Urinary bladder (tissue), 4 donors: ENCODE data around the gene ZNF200. TPM values are rescaled to one million over a fixed set of nuclear protein-coding genes. Genes with fewer than 3 reads are reported as not detected.

Source experiments
- DNase-seq: peaks from one replicate; pipeline ENCODE4 v3.0.0-alpha.2; 2015; ENCODE audit errors: extremely low spot score
- H3K27ac ChIP-seq: one replicate; pipeline ENCODE4 v1.5.1; 2013; ENCODE audit warnings: low read depth, mild to moderate bottlenecking, moderate library complexity
- H3K36me3 ChIP-seq: one replicate; pipeline ENCODE4 v1.6.1; 2013; ENCODE audit warnings: mild to moderate bottlenecking, moderate library complexity; ENCODE audit not compliant: insufficient read depth
- H3K4me1 ChIP-seq: one replicate; pipeline ENCODE4 v1.6.1; 2013; ENCODE audit warnings: mild to moderate bottlenecking, moderate library complexity; ENCODE audit not compliant: insufficient read depth
- H3K4me3 ChIP-seq: one replicate; pipeline ENCODE4 v1.5.1; 2013; ENCODE audit warnings: low read depth, low read length
- WGBS: extraction: QIAGEN DNeasy Blood & Tissue Kit; methylation state at CpG from one replicate; pipeline ENCODE4 v1.1.7; 2013; 5-methylcytosine and 5-hydroxymethylcytosine counted together
- polyA plus RNA-seq: library from polyadenylated mRNA; stranded (reverse); fragments of 200-250 nt; gene quantifications from one replicate; pipeline ENCODE4 v1.2.3, GENCODE V29; 2013
- total RNA-seq: library from RNA; depleted of rRNA; stranded (reverse); fragments of >200 nt; gene quantifications from one replicate; pipeline ENCODE4 v1.2.3, GENCODE V29; 2014
- donor health status: healthy with polysubstance abuse.
- donor health status: healthy.

Gene ZNF200
- total and polyA plus RNA-seq, 2 donors, result 5.2 to 15.2 TPM

GRCh38 chr16:3243882-3244281, 8.9 kb upstream of the ZNF200 start:
- Histone ChIP-seq H3K4me1 (no peaks in the 10 kb centered on the region), H3K27ac (no peak overlapping the region), H3K4me3 (no peak overlapping the region), H3K36me3 (no peaks in the 10 kb centered on the region)
- no peak for DNase-seq
- 76% methylated on average over 6 of the region's 6 CpGs for WGBS

GRCh38 chr16:3242709-3243108, 7.8 kb upstream of the ZNF200 start:
- Histone ChIP-seq H3K27ac (no peak overlapping the region), H3K4me1 (no peaks in the 10 kb centered on the region), H3K4me3 (no peak overlapping the region), H3K36me3 (no peaks in the 10 kb centered on the region)
- no peak for DNase-seq
- WGBS, result 82% methylated on average over 11 of the region's 11 CpGs

GRCh38 chr16:3241761-3242160, 6.8 kb upstream of the ZNF200 start:
- no peaks in the 10 kb centered on the region for H3K36me3 ChIP-seq
- H3K27ac ChIP-seq, result no peak overlapping the region
- no peak overlapping the region for H3K4me3 ChIP-seq
- 75% methylated on average over 5 of the region's 5 CpGs for WGBS
- no peaks in the 10 kb centered on the region for H3K4me1 ChIP-seq
- no peak for DNase-seq

GRCh38 chr16:3235856-3236669, 1.1 kb upstream of the ZNF200 start:
- WGBS, result 83% methylated on average over 28 of the region's 29 CpGs
- Histone ChIP-seq H3K36me3 (peaks cover 7% of the 10 kb centered on the region), H3K4me1 (peaks cover 3% of the 10 kb centered on the region), H3K4me3 (no peak overlapping the region), H3K27ac (no peak overlapping the region)
- DNase-seq, result no peak

- H3K36me3 ChIP-seq, result peaks cover 9% of the 10 kb centered on the region
- H3K4me1 ChIP-seq, result peaks cover 3% of the 10 kb centered on the region
- H3K4me3 ChIP-seq, result peak overlapping the region; percentile 66
- WGBS, result 2% methylated on average over 18 of the region's 18 CpGs
- peak overlapping the region; percentile 95 for H3K27ac ChIP-seq
- DNase-seq, result no peak
Observed at GRCh38 chr16:3234543-3234856, 458 bp downstream of the ZNF200 start.

- no peak overlapping the region for H3K27ac ChIP-seq
- no peak overlapping the region for H3K4me3 ChIP-seq
- no peaks in the 10 kb centered on the region for H3K4me1 ChIP-seq
- DNase-seq, result no peak
- WGBS, result 97% methylated on average over 10 of the region's 10 CpGs
- H3K36me3 ChIP-seq, result peaks cover 15% of the 10 kb centered on the region
Observed at GRCh38 chr16:3223913-3224515, 10.9 kb downstream of the ZNF200 start.

- Histone ChIP-seq H3K4me3 (no peak overlapping the region), H3K27ac (no peak overlapping the region), H3K36me3 (peaks cover 10% of the 10 kb centered on the region), H3K4me1 (no peaks in the 10 kb centered on the region)
- no peak for DNase-seq
- 93% methylated on average over 10 of the region's 10 CpGs for WGBS
Observed at GRCh38 chr16:3220839-3221238, 14.1 kb downstream of the ZNF200 start.

GRCh38 chr16:3216263-3216640, 18.7 kb downstream of the ZNF200 start:
- no peak overlapping the region for H3K4me3 ChIP-seq
- DNase-seq, result no peak
- no peaks in the 10 kb centered on the region for H3K36me3 ChIP-seq
- H3K27ac ChIP-seq, result no peak overlapping the region
- 48% methylated on average over 3 of the region's 3 CpGs for WGBS
- H3K4me1 ChIP-seq, result no peaks in the 10 kb centered on the region

- no peak overlapping the region for H3K27ac ChIP-seq
- no peak overlapping the region for H3K4me3 ChIP-seq
- no peaks in the 10 kb centered on the region for H3K4me1 ChIP-seq
- DNase-seq, result no peak
- H3K36me3 ChIP-seq, result no peaks in the 10 kb centered on the region
- 78% methylated on average over 11 of the region's 11 CpGs for WGBS
Observed at GRCh38 chr16:3215601-3216262, 19.2 kb downstream of the ZNF200 start.

GRCh38 chr16:3214904-3215600, 19.9 kb downstream of the ZNF200 start:
- Histone ChIP-seq H3K4me3 (no peak overlapping the region), H3K27ac (no peak overlapping the region), H3K36me3 (no peaks in the 10 kb centered on the region), H3K4me1 (no peaks in the 10 kb centered on the region)
- DNase-seq, result no peak
- 40% methylated on average over 7 of the region's 7 CpGs for WGBS

GRCh38 chr16:3212567-3212966, 22.4 kb downstream of the ZNF200 start:
- H3K36me3 ChIP-seq, result no peaks in the 10 kb centered on the region
- H3K4me1 ChIP-seq, result no peaks in the 10 kb centered on the region
- no peak overlapping the region for H3K4me3 ChIP-seq
- no peak overlapping the region for H3K27ac ChIP-seq
- 28% methylated on average over 1 of the region's 1 CpG for WGBS
- no peak for DNase-seq

GRCh38 chr16:3212006-3212405, 23.0 kb downstream of the ZNF200 start:
- Histone ChIP-seq H3K27ac (no peak overlapping the region), H3K36me3 (no peaks in the 10 kb centered on the region), H3K4me1 (no peaks in the 10 kb centered on the region), H3K4me3 (no peak overlapping the region)
- 82% methylated on average over 3 of the region's 3 CpGs for WGBS
- DNase-seq, result no peak

GRCh38 chr16:3207086-3207953, 27.6 kb downstream of the ZNF200 start:
- Histone ChIP-seq H3K36me3 (no peaks in the 10 kb centered on the region), H3K4me1 (no peaks in the 10 kb centered on the region), H3K27ac (no peak overlapping the region), H3K4me3 (no peak overlapping the region)
- WGBS, result 74% methylated on average over 19 of the region's 19 CpGs
- no peak for DNase-seq
